NCI-H82 treated with DMSO at 0.1 percent for 48 hours (cell line): ENCODE results near the gene CGNL1.

Source experiments
- DNase-seq: peaks from one replicate; lab custom pipeline; 2025; ENCODE audit not compliant: unreplicated experiment; lab: John Stamatoyannopoulos, UW

Gene CGNL1

GRCh38 chr15:57375827-57376695, at the start of gene CGNL1:
CGNL1 (plus strand) TSS chr15:57376505; CDS start chr15:57438000, 61,495 bp downstream.
- no peak for DNase-seq

- no peak for DNase-seq
Measured at GRCh38 chr15:57327985-57328471, 48.3 kb upstream of the CGNL1 start.

- no peak for DNase-seq
Measured at GRCh38 chr15:57328479-57328878, 47.8 kb upstream of the CGNL1 start.

- DNase-seq = no peak
Measured at GRCh38 chr15:57328897-57329296, 47.4 kb upstream of the CGNL1 start.

GRCh38 chr15:57329582-57330367, 46.5 kb upstream of the CGNL1 start:
- no peak for DNase-seq

GRCh38 chr15:57330619-57331340, 45.5 kb upstream of the CGNL1 start:
- no peak for DNase-seq

- DNase-seq = no peak
Measured at GRCh38 chr15:57332326-57332725, 44.0 kb upstream of the CGNL1 start.

- no peak for DNase-seq
Measured at GRCh38 chr15:57333487-57333886, 42.8 kb upstream of the CGNL1 start.

- no peak for DNase-seq
Measured at GRCh38 chr15:57334257-57334656, 42.0 kb upstream of the CGNL1 start.

- no peak for DNase-seq
Measured at GRCh38 chr15:57335293-57335715, 41.0 kb upstream of the CGNL1 start.

GRCh38 chr15:57335719-57336118, 40.6 kb upstream of the CGNL1 start:
- no peak for DNase-seq

GRCh38 chr15:57337868-57338411, 38.4 kb upstream of the CGNL1 start:
- DNase-seq = no peak

- DNase-seq = no peak
Measured at GRCh38 chr15:57339321-57339720, 37.0 kb upstream of the CGNL1 start.

- DNase-seq = peak; percentile 63
Measured at GRCh38 chr15:57340682-57341259, 35.5 kb upstream of the CGNL1 start.

- no peak for DNase-seq
Measured at GRCh38 chr15:57343048-57343447, 33.3 kb upstream of the CGNL1 start.

GRCh38 chr15:57343498-57343897, 32.8 kb upstream of the CGNL1 start:
- DNase-seq = no peak

GRCh38 chr15:57344282-57344681, 32.0 kb upstream of the CGNL1 start:
- no peak for DNase-seq

GRCh38 chr15:57345584-57345983, 30.7 kb upstream of the CGNL1 start:
- DNase-seq = no peak

- no peak for DNase-seq
Measured at GRCh38 chr15:57348081-57348480, 28.2 kb upstream of the CGNL1 start.

- DNase-seq = no peak
Measured at GRCh38 chr15:57352535-57353316, 23.6 kb upstream of the CGNL1 start.
